GM21526 (cell line): ENCODE results near the gene TINAGL1.

Experiments
- ATAC-seq: cut with Tn5 transposase; IDR thresholded peaks from one replicate; pipeline ENCODE4 v1.9.1; 2021; ENCODE audit warnings: moderate library complexity; ENCODE audit not compliant: unreplicated experiment, low FRiP score

Gene TINAGL1

GRCh38 chr1:31600641-31601040 is 24.3 kb downstream of the TINAGL1 start:
- no peak for ATAC-seq

- no peak for ATAC-seq
Observed at GRCh38 chr1:31602081-31602480, 25.8 kb downstream of the TINAGL1 start.

GRCh38 chr1:31605908-31606427 is 29.7 kb downstream of the TINAGL1 start:
- peak; percentile 91 for ATAC-seq

GRCh38 chr1:31607360-31607759 is 31.0 kb downstream of the TINAGL1 start:
- ATAC-seq, result no peak

GRCh38 chr1:31609514-31610118 is 33.3 kb downstream of the TINAGL1 start:
- ATAC-seq, result no peak

GRCh38 chr1:31614414-31615005 is 38.2 kb downstream of the TINAGL1 start:
- no peak for ATAC-seq

DNA sequence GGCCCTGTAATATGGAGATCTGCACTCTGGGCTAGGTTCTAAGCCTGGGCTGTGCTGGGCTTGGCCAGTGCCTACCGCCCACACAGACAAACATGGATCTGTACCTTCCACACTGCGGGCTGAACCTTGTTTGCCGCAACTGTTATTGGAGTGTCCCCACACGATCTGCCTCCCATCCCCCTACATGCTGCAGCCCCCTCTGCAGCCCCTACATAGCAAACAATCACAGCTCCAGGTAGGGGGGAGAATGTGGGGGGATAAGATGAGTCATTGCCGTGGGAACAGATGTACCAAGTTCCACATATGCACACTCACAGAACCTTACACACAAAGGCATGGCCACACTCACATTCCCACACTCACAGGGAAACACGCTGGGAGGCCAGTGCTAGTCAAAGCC is 39.1 kb downstream of the TINAGL1 start:
- no peak for ATAC-seq

- ATAC-seq, result no peak
Observed at GRCh38 chr1:31615939-31616338, 39.6 kb downstream of the TINAGL1 start.

- ATAC-seq, result no peak
Observed at GRCh38 chr1:31617218-31617915, 41.1 kb downstream of the TINAGL1 start, which contains the start of gene HCRTR1. HCRTR1 (plus strand) TSS chr1:31617689; CDS start chr1:31619193, 1,504 bp downstream.

DNA sequence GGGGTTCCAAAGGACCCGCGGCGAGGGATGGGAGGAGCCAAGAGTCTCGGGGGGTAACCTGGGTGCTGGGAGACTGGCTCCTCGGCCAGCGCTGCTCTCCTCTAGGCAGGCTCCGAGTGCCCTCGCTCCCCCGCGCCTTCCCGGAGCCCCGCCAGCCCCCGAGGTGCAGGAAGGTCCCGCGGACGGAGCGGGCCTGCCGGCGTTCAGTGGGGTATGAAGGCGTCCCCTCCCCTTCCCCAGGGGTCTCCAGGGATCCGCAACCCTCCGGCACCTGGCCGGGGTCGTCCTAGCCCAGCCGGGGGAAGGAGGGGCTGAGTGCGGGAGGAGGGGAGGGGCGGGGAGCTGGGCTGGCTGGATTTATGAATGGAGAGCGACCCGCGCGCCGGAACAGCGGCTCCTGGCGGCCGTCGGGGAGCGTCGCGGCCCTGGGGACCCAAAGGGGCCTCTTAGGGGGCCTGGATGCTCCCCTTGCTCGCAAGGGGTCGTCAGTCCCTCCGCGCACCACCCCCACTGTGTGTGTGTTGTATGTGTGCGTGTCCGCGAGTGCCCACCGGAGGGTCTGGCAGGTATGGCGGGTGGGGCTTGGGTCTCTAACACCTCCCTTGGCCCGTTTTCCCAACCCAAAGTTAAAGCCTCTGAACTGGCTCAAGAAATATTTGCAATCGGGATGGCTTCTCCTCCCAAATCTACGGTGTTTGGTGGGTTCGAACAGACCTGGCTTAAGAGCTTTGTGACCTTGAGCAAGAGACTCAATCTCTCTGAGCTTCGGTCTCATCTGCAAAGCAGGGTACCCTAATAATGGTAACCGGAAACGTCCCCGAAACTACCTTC is 41.8 kb downstream of the TINAGL1 start:
- ATAC-seq, result no peak

DNA sequence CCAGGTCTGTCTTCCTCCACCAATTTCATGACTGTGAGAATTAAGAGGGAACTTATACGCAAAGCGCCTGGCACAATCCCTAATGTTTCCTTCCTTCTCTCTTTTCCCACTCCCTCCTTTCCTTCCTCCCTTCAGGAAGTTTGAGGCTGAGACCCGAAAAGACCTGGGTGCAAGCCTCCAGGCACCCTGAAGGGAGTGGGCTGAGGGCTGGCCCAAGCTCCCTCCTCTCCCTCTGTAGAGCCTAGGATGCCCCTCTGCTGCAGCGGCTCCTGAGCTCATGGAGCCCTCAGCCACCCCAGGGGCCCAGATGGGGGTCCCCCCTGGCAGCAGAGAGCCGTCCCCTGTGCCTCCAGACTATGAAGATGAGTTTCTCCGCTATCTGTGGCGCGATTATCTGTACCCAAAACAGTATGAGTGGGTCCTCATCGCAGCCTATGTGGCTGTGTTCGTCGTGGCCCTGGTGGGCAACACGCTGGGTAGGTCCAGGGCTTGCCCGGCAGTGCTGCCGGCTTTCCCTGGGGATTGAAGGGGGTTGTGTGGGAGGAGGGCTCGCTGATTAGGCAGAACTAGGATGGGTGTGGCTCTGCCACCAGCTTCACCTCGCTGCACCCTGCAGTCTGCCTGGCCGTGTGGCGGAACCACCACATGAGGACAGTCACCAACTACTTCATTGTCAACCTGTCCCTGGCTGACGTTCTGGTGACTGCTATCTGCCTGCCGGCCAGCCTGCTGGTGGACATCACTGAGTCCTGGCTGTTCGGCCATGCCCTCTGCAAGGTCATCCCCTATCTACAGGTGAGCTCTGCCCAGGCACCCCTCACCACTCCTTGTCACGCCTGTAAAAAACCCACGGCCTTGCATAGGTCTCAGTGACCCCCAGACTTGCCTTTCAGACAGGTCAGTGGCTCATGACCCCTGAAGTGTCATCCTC is 42.9 kb downstream of the TINAGL1 start:
- ATAC-seq, result no peak

DNA sequence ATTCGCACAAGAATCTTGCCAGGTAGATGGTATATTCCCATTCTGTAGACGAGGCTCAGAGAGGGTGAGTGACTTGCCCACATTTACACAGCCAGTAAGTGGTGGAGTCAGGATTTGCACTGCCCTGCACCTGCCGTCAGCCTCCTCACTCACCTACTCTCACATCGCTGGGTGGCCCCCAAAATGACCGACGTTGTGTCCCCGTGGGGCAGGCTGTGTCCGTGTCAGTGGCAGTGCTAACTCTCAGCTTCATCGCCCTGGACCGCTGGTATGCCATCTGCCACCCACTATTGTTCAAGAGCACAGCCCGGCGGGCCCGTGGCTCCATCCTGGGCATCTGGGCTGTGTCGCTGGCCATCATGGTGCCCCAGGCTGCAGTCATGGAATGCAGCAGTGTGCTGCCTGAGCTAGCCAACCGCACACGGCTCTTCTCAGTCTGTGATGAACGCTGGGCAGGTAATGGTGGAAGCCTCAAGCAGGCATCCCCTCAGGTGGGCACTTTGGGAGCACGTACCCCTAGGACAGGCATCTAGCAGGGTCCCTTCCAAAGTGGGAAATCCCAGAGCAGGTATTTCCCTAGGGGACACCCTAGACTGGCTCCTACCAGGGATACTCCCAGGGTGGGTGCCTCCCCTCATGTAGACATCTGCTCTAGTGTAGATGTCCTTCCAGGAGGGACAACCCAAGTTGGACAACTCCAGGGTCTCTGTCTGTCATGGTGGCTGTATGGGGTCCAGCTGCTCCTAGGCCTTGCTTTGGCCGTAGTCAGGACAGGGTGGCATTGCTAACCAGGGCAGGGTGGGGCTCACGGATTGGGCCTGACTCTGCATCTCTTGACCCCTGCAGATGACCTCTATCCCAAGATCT is 44.5 kb downstream of the TINAGL1 start:
- no peak for ATAC-seq

- ATAC-seq, result no peak
Observed at GRCh38 chr1:31621498-31621820, 45.1 kb downstream of the TINAGL1 start.

DNA sequence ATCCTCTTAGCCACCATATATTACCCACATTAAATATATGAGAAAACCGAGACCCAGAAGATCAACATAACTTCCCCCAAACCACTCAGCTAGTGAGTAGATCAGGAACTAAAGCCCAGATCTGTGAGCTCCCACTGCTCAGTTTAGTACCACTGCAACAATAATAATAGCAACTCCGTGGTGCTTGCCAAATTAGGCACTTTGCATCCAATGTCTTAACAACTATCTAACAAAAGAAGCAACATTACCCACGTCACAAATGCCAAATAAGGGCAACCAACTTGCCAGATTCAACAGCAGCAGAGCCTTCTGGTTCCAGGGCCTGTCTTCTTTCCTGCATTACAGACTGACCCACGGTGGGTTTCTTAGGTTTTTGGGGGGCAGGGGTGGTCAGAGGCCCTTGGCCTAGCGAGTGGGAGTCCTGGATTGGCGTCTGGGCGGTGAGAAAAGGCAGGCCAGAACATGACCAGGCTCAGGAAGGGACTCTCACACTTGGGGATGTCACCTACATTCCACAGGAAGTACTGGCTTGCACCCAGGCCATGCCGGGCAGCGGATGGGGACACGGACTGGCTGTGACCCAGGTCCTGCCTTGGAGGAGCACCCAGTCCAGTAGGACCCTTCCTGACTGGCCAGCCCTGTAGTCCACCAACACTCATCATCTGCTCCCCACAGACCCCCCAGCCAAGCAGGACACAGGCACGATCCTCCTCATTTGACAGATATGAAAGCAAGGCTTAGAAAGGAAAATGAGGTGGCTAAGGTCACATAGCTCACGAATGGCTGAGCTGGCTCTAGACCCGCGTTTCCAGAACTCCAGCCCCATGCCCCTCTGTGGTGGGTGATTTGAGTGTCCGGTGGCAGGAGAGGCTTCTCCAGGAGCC is 45.8 kb downstream of the TINAGL1 start:
- no peak for ATAC-seq

GRCh38 chr1:31623365-31623764 is 47.0 kb downstream of the TINAGL1 start:
- no peak for ATAC-seq

GRCh38 chr1:31624309-31624708 is 48.0 kb downstream of the TINAGL1 start:
- no peak for ATAC-seq

- no peak for ATAC-seq
Observed at GRCh38 chr1:31624731-31625514, 48.6 kb downstream of the TINAGL1 start.
